Immature natural killer cell (primary cell): Measurements from ENCODE around the gene TTC23L. TPM values are rescaled to one million over a fixed set of nuclear protein-coding genes. Genes with fewer than 3 reads are reported as not detected.
"Not testable (repeated sequence)": the region's sequence is repeated elsewhere in the genome, so short reads cannot be mapped to it uniquely, and the experiment has no call there.

Experiments used
- DNase-seq, 3 donors: peaks; one replicate each; pipeline ENCODE4 v3.0.0; 2022; ENCODE audit warnings: mixed read lengths in 1 of 3
- H3K27ac Mint-ChIP-seq, 6 donors: one replicate each; pipeline ENCODE4 v1.8.0; 2020; ENCODE audit warnings: mixed read lengths in 6 of 6, mild to moderate bottlenecking in 5 of 6, inconsistent platforms in 4 of 6, moderate library complexity in 3 of 6
- H3K27me3 Mint-ChIP-seq, 3 donors: one replicate each; pipeline ENCODE4 v1.8.0; 2020 to 2021; ENCODE audit warnings: low read depth in 3 of 3, mild to moderate bottlenecking in 3 of 3, mixed read lengths in 3 of 3, moderate library complexity in 3 of 3, inconsistent platforms in 1 of 3
- H3K36me3 Mint-ChIP-seq, 3 donors: one replicate each; pipeline ENCODE4 v1.8.0; 2020; ENCODE audit warnings: mixed read lengths in 3 of 3, inconsistent platforms in 2 of 3, mild to moderate bottlenecking in 2 of 3
- H3K4me1 Mint-ChIP-seq, 2 donors: one replicate each; pipeline ENCODE4 v1.8.0; 2020; ENCODE audit warnings: inconsistent platforms in 2 of 2, mild to moderate bottlenecking in 2 of 2, mixed read lengths in 2 of 2, moderate library complexity in 1 of 2
- H3K4me3 Mint-ChIP-seq, 5 donors: one replicate each; pipeline ENCODE4 v1.8.0; 2020; ENCODE audit warnings: mild to moderate bottlenecking in 5 of 5, mixed read lengths in 5 of 5, inconsistent platforms in 3 of 5, moderate library complexity in 3 of 5
- H3K9me3 Mint-ChIP-seq, 6 donors: one replicate each; pipeline ENCODE4 v1.8.0; 2020; ENCODE audit warnings: mild to moderate bottlenecking in 6 of 6, mixed read lengths in 6 of 6, inconsistent platforms in 4 of 6, moderate library complexity in 3 of 6
- polyA plus RNA-seq, 3 donors: library from polyadenylated mRNA; unstranded; fragments of 300-500 nt; fragmentation: Illumina TruSeq; gene quantifications; one replicate each; pipeline ENCODE4 v1.2.3, GENCODE V29; 2021

The TTC23L gene
- polyA plus RNA-seq, 3 donors from 2014 or later, result not detected

DNA sequence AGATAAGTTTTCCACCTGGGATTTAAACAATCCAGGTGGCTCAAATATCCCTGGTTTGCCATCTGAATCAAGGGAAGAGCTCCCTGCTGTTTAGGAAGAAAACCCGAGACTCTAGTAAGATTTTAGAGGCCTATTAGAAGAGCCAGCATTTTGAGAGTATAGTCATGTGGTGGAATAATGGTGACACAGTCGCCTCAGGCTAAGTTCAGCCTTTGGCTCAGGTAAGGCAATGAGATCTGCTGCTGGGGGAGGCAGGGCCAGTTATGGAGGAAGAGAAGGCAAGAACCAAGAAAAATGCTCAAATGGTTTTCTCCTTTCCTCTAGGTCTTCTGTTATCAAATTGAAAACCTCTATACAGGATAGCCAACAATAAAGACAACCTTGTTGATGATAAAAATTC lies 60.1 kb downstream of the TTC23L start:
- Mint-ChIP-seq H3K27me3 (no peaks in the 10 kb centered on the region), H3K9me3 (no peaks in the 10 kb centered on the region), H3K4me3 (no peak overlapping the region), H3K4me1 (no peaks in the 10 kb centered on the region), H3K36me3 (peaks cover 0 to 11% (median 5%) of the 10 kb centered on the region in 3 donors), H3K27ac (no peak overlapping the region)
- no peak for DNase-seq

DNA sequence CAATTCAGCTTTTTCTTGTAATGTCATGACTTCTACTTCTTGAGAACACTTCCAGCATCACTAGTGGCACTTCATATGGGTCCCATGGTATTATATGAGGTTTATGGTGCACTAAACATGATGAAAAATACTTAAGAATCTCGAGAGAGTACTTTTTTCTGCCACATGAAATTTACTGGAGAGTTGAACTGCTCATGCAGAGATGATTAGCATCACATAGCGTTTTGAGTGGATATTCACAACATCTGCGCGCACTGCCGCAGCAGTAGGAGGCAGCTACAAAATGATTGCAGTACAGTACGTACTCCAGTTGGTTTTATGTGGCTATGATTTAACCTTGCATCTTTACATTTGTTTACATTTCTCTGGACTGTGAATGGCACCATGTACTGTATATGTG lies 61.7 kb downstream of the TTC23L start:
- Mint-ChIP-seq H3K9me3 (no peaks in the 10 kb centered on the region), H3K4me3 (no peak overlapping the region), H3K4me1 (no peaks in the 10 kb centered on the region), H3K27ac (no peak overlapping the region), H3K36me3 (peaks cover 0 to 11% (median 5%) of the 10 kb centered on the region in 3 donors), H3K27me3 (no peaks in the 10 kb centered on the region)
- DNase-seq, result no peak

DNA sequence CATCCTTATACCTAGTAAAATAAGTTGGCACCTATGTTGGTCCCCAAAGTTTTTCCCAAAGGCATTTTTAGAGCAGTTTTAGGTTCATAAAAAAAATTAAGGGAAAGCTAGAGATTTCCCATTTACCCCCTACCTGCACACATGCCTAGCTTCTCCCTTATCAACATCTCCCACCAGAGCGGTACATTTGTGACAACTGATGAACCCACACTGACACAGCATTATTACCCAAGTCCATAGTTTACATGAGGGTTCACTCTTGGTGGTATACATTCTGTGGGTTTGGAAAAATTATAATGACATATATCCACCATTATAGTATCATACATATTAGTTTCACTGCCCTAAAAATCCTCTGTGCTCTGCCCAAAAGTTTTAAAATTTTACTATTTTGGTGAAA lies 64.3 kb downstream of the TTC23L start:
- H3K4me3 Mint-ChIP-seq, result no peak overlapping the region
- H3K27ac Mint-ChIP-seq, result no peak overlapping the region
- peaks cover 0 to 2% (median 0%) of the 10 kb centered on the region in 3 donors for H3K27me3 Mint-ChIP-seq

DNA sequence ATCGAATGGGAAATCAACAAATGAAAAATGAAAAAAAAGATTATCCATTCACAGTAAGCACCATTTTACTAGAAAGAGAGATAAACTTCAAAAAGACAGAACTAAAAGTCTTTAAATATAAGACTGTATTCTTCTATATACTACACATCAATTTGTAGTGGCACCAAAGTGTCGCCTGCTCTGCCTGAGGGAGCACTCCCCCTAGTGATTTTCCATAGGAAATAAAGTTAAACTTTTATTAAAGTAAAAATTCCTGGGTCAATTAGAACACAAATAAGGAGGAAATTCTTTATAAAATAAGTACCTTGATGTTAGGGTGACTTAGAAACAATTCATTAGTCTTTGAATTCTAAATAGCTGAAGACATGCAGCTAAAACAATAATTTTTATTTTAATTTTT lies 66.6 kb downstream of the TTC23L start:
- no peaks in the 10 kb centered on the region for H3K4me1 Mint-ChIP-seq
- peaks cover 0 to 2% (median 0%) of the 10 kb centered on the region in 3 donors for H3K27me3 Mint-ChIP-seq
- peaks cover 4 to 26% (median 10%) of the 10 kb centered on the region in 3 donors for H3K36me3 Mint-ChIP-seq
- no peaks in the 10 kb centered on the region for H3K9me3 Mint-ChIP-seq
- no peak for DNase-seq
- H3K27ac Mint-ChIP-seq, result no peak overlapping the region
- H3K4me3 Mint-ChIP-seq, result no peak overlapping the region

More for the DNA sequence above, 64.3 kb downstream of the TTC23L start:
- H3K4me1 Mint-ChIP-seq, result no peaks in the 10 kb centered on the region
- no peaks in the 10 kb centered on the region for H3K9me3 Mint-ChIP-seq
- H3K36me3 Mint-ChIP-seq, result peaks cover 0 to 11% (median under 1%) of the 10 kb centered on the region in 3 donors
- no peak for DNase-seq

DNA sequence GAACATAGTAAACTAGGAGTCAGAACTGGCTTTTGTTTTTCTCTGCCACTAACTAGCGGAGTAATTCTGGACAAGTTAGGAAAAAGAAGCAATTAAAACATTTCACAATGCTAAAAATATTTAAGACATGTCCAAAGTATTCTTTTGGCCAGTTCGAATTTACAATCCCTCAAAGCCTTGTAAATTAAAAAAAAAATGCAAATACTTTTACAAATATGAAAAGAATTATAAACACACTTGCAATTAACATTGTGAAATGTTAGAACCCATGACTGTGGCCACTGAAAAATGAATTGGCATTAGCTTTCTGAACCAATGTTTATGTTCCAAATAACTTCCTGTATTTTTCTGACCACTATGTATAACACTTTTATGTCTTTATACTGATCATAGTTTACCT lies 74.1 kb downstream of the TTC23L start:
- H3K27me3 Mint-ChIP-seq, result no peaks in the 10 kb centered on the region
- no peak overlapping the region for H3K4me3 Mint-ChIP-seq
- H3K9me3 Mint-ChIP-seq, result no peaks in the 10 kb centered on the region
- H3K4me1 Mint-ChIP-seq, result peaks cover 23 to 31% of the 10 kb centered on the region in 2 donors
- peaks cover 4 to 32% (median 25%) of the 10 kb centered on the region in 3 donors for H3K36me3 Mint-ChIP-seq
- no peak overlapping the region for H3K27ac Mint-ChIP-seq
- DNase-seq, result no peak

DNA sequence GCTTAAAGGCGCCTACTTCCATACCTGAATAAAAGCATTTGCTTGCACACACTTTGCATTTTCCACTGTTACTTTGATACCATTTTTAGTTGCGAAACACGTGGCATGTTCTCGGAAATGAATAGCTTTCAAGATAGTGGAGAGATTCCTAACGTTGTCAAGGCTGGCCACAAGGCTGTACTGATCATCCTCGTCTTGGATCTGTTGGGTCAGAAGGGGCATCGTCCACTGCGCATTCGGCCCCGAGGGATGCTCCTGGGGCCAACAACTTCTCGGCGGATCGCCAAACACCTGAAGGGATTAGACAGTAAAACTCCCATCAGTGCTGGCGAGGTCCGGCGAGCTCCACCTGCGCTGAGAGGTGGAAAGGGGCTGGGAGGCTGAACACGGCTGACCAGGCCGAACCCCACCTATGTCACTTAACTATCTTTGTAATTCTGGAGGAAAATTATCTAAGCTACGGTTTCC lies 75.7 kb downstream of the TTC23L start:
- Mint-ChIP-seq H3K27me3 (no peaks in the 10 kb centered on the region), H3K4me1 (peaks cover 23 to 31% of the 10 kb centered on the region in 2 donors), H3K9me3 (no peaks in the 10 kb centered on the region), H3K4me3 (no peak overlapping the region), H3K36me3 (peaks cover 0 to 20% (median 19%) of the 10 kb centered on the region in 3 donors), H3K27ac (no peak overlapping the region)
- peak in 1 of 3 donors; percentile 7 for DNase-seq

DNA sequence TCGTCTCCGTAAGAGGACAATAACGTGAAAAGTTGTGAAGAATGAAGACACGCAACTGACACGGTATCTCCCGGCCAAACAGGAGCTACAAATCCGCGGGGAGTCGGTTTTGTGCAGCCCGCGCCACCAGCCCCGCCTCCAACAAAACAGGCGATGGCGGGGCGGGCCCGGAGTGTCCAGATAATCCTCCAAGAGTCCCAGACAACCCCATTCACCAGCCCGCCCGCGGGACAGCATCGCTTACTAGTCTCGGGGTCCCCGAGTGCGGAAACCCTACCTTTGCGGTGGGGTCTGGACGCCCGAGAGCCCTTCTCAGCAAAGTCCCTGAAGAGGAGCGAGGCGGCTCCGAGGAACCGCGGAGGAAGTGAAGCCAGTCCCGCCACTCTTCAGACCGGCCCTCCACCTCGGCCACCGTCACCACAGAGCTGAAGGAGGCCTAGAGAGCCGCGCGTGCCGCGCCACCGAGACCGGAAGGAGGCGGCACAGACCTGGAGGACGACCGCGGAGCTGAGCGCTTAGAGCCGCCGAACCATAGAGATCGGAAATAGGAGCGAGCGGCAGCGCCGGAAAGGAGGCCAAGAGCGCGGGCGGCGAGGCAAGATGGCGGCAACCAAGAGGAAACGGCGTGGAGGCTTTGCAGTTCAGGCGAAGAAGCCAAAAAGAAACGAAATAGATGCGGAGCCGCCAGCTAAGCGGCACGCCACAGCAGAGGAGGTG lies 76.3 kb downstream of the TTC23L start, which contains the start of the genes BRIX1 and RAD1:
BRIX1 (plus strand) TSS at position 573 of the 717 bp plus-strand sequence; CDS start at position 601, 28 bp downstream.
RAD1 (minus strand) TSS at position 366 of the 717 bp plus-strand sequence. CDS start 612 bp downstream, outside the sequence.
- peak within 1 kb of the TSS in 1 of 5 donors; percentile 64 for H3K4me3 Mint-ChIP-seq
- DNase-seq, result peak; percentile 94 to 96 (median 95)
- no peaks in the 10 kb centered on the region for H3K9me3 Mint-ChIP-seq
- H3K27me3 Mint-ChIP-seq, result no peaks in the 10 kb centered on the region
- peaks cover 23 to 31% of the 10 kb centered on the region in 2 donors for H3K4me1 Mint-ChIP-seq
- H3K36me3 Mint-ChIP-seq, result peaks cover 0 to 19% (median 17%) of the 10 kb centered on the region in 3 donors
- peak within 1 kb of the TSS in 4 of 6 donors; percentile 46 to 67 (median 54) for H3K27ac Mint-ChIP-seq

DNA sequence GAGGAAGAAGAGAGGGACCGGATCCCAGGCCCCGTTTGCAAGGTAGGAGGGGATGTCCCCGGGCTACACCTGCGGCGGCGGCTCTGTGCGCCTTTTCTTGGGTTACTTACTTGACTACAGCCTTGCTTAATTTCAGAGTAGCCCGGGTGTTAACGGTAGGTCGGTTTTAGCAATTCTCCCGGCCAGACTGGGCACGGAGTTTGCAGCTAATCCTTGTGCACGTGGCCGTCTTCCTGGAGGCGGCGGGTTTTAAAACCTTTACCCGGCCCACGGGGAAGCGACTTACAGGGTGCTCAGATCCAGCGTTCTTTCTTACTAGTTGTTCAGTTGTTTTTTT lies 76.9 kb downstream of the TTC23L start:
- no peaks in the 10 kb centered on the region for H3K27me3 Mint-ChIP-seq
- no peak overlapping the region for H3K27ac Mint-ChIP-seq
- no peak overlapping the region for H3K4me3 Mint-ChIP-seq
- DNase-seq, result no peak
- peaks cover 0 to 23% (median 19%) of the 10 kb centered on the region in 3 donors for H3K36me3 Mint-ChIP-seq
- peaks cover 23 to 31% of the 10 kb centered on the region in 2 donors for H3K4me1 Mint-ChIP-seq
- H3K9me3 Mint-ChIP-seq, result no peaks in the 10 kb centered on the region

DNA sequence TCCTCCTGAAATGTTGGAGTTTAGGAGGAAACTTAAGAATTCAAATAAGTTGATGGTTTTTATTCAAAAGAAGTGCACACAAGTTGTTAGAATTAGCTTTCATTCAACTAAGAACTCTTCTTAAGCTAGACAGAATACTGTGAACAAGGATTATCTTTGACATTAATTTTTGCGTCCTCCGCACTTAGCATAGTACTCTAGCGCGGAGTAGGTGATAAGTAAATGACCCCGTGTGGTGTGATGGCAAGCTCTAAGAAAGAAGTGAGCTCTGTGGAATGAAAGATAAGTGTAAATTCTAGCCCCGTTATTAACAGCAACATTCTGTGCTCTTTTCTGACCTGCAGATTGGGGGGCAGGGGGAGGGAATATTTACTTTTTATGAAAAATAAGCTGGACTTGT lies 77.6 kb downstream of the TTC23L start:
- DNase-seq, result no peak
- Mint-ChIP-seq H3K27ac (peak overlapping the region in 1 of 6 donors; percentile 38), H3K9me3 (no peaks in the 10 kb centered on the region), H3K4me3 (peak overlapping the region in 1 of 5 donors; percentile 4), H3K36me3 (peaks cover 0 to 21% (median 15%) of the 10 kb centered on the region in 3 donors), H3K27me3 (no peaks in the 10 kb centered on the region), H3K4me1 (peaks cover 23 to 31% of the 10 kb centered on the region in 2 donors)

DNA sequence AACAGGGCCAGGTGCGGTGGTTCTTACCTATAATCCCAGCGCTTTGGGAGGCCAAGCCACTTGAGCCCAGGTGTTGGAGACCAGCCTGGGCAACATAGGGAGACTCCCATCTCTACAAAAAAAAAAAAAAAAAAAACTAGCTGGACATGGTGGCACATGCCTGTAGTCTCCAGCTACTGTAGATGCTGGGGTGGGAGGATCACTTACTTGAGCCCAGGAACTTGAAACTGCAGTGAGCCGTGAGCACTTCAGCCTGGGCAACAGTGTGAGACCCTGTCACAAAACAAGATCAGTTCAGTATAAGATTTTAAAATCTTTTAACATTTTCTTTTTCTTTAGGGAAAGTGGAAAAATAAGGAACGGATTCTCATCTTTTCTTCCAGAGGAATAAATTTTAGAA lies 79.1 kb downstream of the TTC23L start:
- no peak for DNase-seq
- H3K4me1 Mint-ChIP-seq, result peaks cover 18 to 31% of the 10 kb centered on the region in 2 donors
- peak overlapping the region in 4 of 6 donors; percentile 4 to 42 (median 12) for H3K27ac Mint-ChIP-seq
- H3K9me3 Mint-ChIP-seq, result no peaks in the 10 kb centered on the region
- no peaks in the 10 kb centered on the region for H3K27me3 Mint-ChIP-seq
- peaks cover 4 to 19% (median 13%) of the 10 kb centered on the region in 3 donors for H3K36me3 Mint-ChIP-seq
- H3K4me3 Mint-ChIP-seq, result peak overlapping the region in 3 of 5 donors; percentile 14 to 33 (median 31)

DNA sequence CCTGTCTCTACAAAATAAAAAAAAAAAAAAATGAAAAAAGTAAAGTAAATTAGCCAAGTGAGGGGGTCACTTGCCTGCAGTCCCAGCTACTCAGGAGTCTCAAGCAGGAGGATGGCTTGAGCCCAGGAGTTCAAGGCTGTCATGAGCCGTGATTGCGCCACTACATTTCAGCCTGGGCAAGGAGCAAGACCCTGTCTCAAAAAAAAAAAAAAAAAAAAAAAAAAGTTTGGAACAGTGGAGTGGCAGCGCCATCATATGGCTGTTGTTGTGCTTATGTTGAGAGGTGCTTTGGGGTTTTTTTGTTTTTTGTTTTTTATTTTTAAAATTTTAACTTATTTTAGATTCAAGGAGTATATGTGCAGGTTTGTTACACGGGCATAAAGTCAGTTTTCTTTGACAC lies 80.1 kb downstream of the TTC23L start:
- peaks cover 9 to 25% (median 17%) of the 10 kb centered on the region in 3 donors for H3K36me3 Mint-ChIP-seq
- peaks cover 10 to 25% of the 10 kb centered on the region in 2 donors for H3K4me1 Mint-ChIP-seq

DNA sequence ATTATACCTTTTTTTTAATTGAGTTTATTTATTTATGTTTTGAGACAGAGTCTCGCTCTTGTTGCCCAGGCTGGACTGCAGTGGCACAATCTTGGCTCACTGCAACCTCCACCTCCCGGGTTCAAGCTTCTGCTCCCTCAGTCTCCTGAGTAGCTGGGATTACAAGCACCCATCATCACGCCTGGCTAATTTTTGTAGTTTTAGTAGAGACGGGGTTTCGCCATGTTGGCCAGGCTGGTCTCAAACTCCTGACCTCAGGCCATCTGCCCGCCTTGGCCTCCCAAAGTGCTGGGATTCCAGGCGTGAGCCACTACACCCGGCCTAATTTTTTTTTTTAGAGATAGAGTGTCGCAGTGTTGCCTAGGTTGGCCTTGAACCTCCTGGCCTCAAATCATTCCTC lies 84.3 kb downstream of the TTC23L start:
- H3K27ac Mint-ChIP-seq, H3K4me1 Mint-ChIP-seq, DNase-seq, H3K27me3 Mint-ChIP-seq, H3K4me3 Mint-ChIP-seq, H3K9me3 Mint-ChIP-seq: not testable (repeated sequence)
- H3K36me3 Mint-ChIP-seq, result peaks cover 15 to 37% (median 17%) of the 10 kb centered on the region in 3 donors

More for the DNA sequence above, 80.1 kb downstream of the TTC23L start:
- DNase-seq, result no peak
- Mint-ChIP-seq H3K4me3 (no peak overlapping the region), H3K27me3 (no peaks in the 10 kb centered on the region), H3K27ac (no peak overlapping the region), H3K9me3 (no peaks in the 10 kb centered on the region)

DNA sequence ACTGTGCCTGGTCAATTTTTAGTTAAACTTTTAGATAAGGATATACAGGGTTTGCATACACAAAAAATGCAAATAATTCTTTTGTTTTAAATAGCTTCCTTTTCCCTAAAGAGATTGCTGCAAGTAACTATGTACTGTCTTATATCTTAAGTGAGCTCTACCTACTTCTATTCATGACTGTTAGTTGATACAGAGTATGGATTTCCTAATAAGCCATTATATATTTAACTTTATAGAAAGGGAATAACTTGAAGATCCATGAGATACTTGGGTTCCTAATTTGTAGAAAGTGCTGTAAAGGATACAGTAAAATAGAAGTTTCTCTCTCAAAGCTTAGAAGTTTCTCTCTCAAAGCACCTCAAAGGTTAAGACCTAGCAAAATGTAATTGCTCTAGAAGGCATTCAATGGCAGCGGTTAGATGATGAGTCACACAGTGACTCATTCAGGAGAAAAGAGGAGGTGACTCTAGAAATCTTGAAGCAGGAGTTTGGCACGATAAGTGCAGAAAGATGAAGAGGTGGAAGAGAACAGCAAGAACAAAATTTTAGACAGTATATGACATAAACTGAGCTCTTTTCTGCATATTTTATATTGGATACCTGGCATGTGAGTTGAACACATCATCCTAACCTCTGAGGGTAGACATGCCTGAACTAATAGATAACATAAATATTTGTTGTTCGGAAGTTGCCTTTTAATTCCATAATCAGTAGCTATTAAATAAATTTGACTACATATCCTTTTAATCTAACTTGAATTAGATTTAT lies 84.9 kb downstream of the TTC23L start:
- Mint-ChIP-seq H3K27ac (peak overlapping the region in 2 of 6 donors; percentile 17 to 55), H3K36me3 (peaks cover 15 to 37% (median 17%) of the 10 kb centered on the region in 3 donors), H3K4me1 (peaks cover 2 to 9% of the 10 kb centered on the region in 2 donors), H3K27me3 (no peaks in the 10 kb centered on the region), H3K4me3 (no peak overlapping the region), H3K9me3 (no peaks in the 10 kb centered on the region)
- no peak for DNase-seq

DNA sequence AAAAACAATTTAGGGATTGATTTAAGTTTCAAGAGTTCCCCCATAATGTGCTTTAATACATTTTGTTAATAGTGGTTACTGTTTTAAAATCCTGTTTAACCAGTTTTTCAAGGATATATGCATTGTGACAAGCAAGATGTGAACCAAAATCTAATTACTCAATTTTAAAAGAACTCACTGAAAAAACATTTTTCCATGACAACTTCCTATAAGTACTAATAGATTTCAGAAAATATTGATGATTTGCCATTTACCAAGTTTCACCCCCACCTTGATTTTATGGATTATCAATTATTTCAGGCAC lies 85.5 kb downstream of the TTC23L start:
- H3K4me1 Mint-ChIP-seq, result peaks cover 5 to 14% of the 10 kb centered on the region in 2 donors
- peaks cover 15 to 37% (median 17%) of the 10 kb centered on the region in 3 donors for H3K36me3 Mint-ChIP-seq
- H3K27ac Mint-ChIP-seq, result no peak overlapping the region
- no peaks in the 10 kb centered on the region for H3K9me3 Mint-ChIP-seq
- no peak for DNase-seq
- H3K4me3 Mint-ChIP-seq, result no peak overlapping the region
- peaks cover 0 to 4% (median 3%) of the 10 kb centered on the region in 3 donors for H3K27me3 Mint-ChIP-seq
